Epithelial cell of esophagus (primary cell): ENCODE data around the gene CLEC2D.
"Not testable (repeated sequence)": the region's sequence is repeated elsewhere in the genome, so short reads cannot be mapped to it uniquely, and the experiment has no call there.

ENCODE experiments used
- DNase-seq: peaks from one replicate; pipeline ENCODE4 v3.0.0; 2010; ENCODE audit warnings: low read depth
- H3K4me3 ChIP-seq: 2 replicates; pipeline ENCODE4 v1.5.1; 2011; ENCODE audit warnings: mild to moderate bottlenecking, low read length, control low read depth
- CTCF ChIP-seq: IDR thresholded peaks from 2 replicates; pipeline ENCODE4 v1.5.1; 2011; ENCODE audit warnings: low read depth, mild to moderate bottlenecking, low read length, control low read depth, inconsistent platforms; ENCODE audit not compliant: insufficient read depth; ENCODE audit errors: missing control alignments

Gene CLEC2D

GRCh38 chr12:9731797-9732196 is 62.3 kb downstream of the CLEC2D start:
- TF ChIP-seq CTCF = no peak
- DNase-seq = no peak
- no peak overlapping the region for H3K4me3 ChIP-seq

GRCh38 chr12:9732921-9733461 is 63.5 kb downstream of the CLEC2D start, which contains the start of gene CLECL1:
TSS of gene CLECL1 (minus strand) at chr12:9733097.
- no peak for TF ChIP-seq CTCF
- H3K4me3 ChIP-seq = no peak within 1 kb of the TSS
- no peak for DNase-seq

DNA sequence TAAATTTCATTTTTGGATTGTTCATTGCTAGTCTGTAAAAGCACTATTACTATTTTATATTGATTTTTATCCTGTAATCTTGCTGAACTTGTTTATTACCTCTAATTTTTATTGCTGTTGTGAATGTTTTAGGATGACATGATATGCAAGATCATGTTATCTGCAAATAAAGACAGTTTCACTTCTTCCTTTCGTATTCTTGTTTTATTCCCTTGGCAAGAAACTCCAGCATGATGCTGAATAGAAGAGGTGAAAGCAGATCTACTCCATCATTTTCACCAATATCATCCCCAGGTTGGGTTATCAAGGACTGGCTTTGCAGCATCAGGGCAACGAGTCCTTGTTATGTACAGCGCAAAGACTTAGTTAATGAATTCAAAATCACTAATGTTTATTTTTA is 66.1 kb downstream of the CLEC2D start:
- no peak for DNase-seq
- TF ChIP-seq CTCF = no peak
- no peak overlapping the region for H3K4me3 ChIP-seq

DNA sequence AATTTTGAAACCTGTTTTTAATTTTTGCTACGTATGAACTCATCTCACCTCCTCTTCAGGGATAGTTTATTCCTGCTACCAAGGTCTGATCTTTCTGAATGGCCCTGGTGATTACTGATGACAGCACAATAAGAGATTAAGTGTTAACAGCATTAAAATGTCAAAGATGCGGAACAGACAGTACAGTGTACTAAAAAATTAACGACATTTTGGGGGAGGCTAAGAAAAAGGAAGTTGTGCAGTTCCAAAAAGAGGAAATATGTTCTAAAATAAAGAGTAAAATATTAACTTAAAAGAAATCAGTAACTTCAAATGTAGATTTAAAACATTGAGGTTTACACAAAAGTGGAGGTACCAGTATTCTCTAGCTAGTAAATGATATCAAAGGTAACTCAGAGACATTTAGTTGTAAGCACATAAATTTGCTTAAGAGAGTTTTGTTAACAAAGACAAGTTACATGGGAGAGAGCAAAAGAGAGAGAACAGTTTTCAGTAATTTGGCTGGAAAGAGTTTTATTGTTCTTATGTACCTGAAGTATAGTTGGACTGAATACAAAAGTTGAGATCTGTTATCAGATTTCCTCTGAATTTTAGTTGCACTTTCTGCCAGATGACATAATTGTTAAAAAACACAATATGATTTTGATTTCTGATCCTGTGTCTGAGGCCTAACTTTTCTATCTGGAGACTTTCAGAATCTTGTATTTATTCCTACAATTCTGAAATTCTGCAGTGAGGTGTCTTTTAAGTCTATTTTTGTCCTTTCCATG is 67.6 kb downstream of the CLEC2D start:
- DNase-seq = no peak

GRCh38 chr12:9738905-9739304 is 69.4 kb downstream of the CLEC2D start:
- DNase-seq = not testable (repeated sequence)

More for the DNA sequence above, 67.6 kb downstream of the CLEC2D start:
- no peak overlapping the region for H3K4me3 ChIP-seq
- TF ChIP-seq CTCF = no peak

DNA sequence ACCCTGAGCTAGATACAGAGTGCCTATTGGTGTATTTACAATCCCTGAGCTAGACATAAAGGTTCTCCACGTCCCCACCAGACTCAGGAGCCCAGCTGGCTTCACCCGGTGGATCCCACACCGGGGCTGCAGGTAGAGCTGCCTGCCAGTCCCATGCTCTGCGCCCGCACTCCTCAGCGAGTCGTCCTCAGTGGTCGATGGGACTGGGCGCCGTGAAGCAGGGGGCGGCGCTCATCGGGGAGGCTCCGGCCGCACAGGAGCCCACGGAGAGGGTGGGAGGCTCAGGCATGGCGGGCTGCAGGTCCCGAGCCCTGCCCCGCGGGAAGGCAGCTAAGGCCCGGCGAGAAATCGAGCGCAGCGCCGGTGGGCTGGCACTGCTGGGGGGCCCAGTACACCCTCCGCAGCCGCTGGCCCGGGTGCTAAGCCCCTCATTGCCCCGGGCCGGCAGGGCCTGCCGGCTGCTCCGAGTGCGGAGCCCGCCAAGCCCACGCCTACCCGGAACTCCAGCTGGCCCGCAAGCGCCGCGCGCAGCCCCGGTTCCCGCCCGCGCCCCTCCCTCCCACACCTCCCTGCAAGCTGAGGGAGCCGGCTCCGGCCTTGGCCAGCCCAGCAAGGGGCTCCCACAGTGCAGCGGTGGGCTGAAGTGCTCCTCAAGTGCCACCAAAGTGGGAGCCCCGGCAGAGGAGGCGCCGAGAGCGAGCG is 70.0 kb downstream of the CLEC2D start:
- H3K4me3 ChIP-seq = peak overlapping the region; percentile 18

More at GRCh38 chr12:9738905-9739304, 69.4 kb downstream of the CLEC2D start:
- H3K4me3 ChIP-seq = not testable (repeated sequence)

DNA sequence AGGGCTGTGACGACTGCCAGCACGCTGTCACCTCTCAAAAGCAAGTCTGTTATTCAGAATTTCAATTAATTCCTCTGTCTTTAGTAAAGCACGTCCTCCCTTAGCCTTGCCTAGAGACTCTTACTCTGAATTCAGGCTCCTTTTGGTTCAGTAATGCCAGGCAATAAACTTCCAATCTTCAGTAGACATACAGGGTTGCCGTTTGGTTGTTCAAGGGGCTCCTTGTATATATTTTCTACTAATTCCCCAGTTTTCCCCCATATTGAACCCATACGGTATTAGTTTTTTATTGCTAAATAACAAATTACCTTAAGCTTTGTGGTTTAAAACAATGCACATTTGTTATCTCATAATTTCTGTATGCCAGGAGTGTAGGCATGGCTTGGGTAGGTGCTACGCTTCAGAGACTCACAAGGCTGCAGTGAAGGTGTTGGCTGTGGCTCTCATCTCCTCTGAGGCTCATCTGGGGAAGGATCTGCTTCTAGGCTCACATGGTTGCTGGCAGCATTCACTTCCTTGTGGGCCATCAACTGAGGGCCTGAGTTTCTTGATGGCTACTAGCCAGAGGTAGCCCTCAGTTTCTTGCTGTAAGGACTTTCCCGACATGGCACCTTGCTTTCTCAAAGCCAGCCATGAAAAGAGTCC is 70.7 kb downstream of the CLEC2D start:
- H3K4me3 ChIP-seq = peak overlapping the region; percentile 18
- no peak for TF ChIP-seq CTCF
- no peak for DNase-seq

More for the DNA sequence above, 70.0 kb downstream of the CLEC2D start:
- not testable (repeated sequence) for DNase-seq
